KMS-11 (cell line): ENCODE measurements around the gene CCDC178.

Experiments
- H2AFZ ChIP-seq: fragments of 200-600 bp; sonication (generic); 2 replicates; pipeline ENCODE4 v1.6.1; 2016; ENCODE audit warnings: antibody characterized with exemption, mixed run types, low read depth
- H3K27ac ChIP-seq: fragments of 200-600 bp; sonication (generic); 2 replicates; pipeline ENCODE4 v1.6.1; 2016; ENCODE audit warnings: mild to moderate bottlenecking, mixed run types
- H3K27me3 ChIP-seq: fragments of 200-600 bp; sonication (generic); 2 replicates; pipeline ENCODE4 v1.6.1; 2017; ENCODE audit warnings: mild to moderate bottlenecking, low read depth, mixed run types, moderate library complexity; ENCODE audit not compliant: insufficient read depth
- H3K36me3 ChIP-seq: fragments of 200-600 bp; sonication (generic); 2 replicates; pipeline ENCODE4 v1.6.1; 2017; ENCODE audit warnings: mild to moderate bottlenecking, mixed run types; ENCODE audit not compliant: insufficient read depth
- H3K4me1 ChIP-seq: fragments of 200-600 bp; sonication (generic); 2 replicates; pipeline ENCODE4 v1.6.1; 2016; ENCODE audit warnings: mild to moderate bottlenecking, low read depth, mixed run types; ENCODE audit not compliant: poor library complexity, severe bottlenecking
- H3K4me2 ChIP-seq: fragments of 200-600 bp; sonication (generic); 2 replicates; pipeline ENCODE4 v1.7.0; 2016; ENCODE audit warnings: mild to moderate bottlenecking, mixed run types
- H3K4me3 ChIP-seq: fragments of 200-600 bp; sonication (generic); IDR thresholded peaks from 2 replicates; pipeline ENCODE4 v1.6.1; 2017; ENCODE audit warnings: low read depth, low read length, mixed read lengths; ENCODE audit not compliant: insufficient read depth
- H3K79me2 ChIP-seq: fragments of 200-600 bp; sonication (generic); 2 replicates; pipeline ENCODE4 v1.6.1; 2016; ENCODE audit warnings: low read depth, mixed run types; ENCODE audit not compliant: insufficient read depth
- H3K9ac ChIP-seq: fragments of 200-600 bp; sonication (generic); 2 replicates; pipeline ENCODE4 v1.6.1; 2016; ENCODE audit warnings: mild to moderate bottlenecking, mixed run types
- H4K20me1 ChIP-seq: fragments of 200-600 bp; sonication (generic); 2 replicates; pipeline ENCODE4 v1.6.1; 2016; ENCODE audit warnings: mild to moderate bottlenecking, mixed run types; ENCODE audit not compliant: insufficient read depth
- CTCF ChIP-seq: fragments of 200-600 bp; sonication (generic); conservative IDR thresholded peaks from 2 replicates; pipeline ENCODE4 v1.6.1; 2017; ENCODE audit warnings: low read depth, mild to moderate bottlenecking, antibody characterized with exemption, low read length, moderate library complexity, mixed read lengths

Gene CCDC178

GRCh38 chr18:33372442-33372841, 68.1 kb downstream of the CCDC178 start:
- TF ChIP-seq CTCF: no peak
- H3K79me2 ChIP-seq: no peaks in the 10 kb centered on the region
- H3K36me3 ChIP-seq: no peaks in the 10 kb centered on the region
- H4K20me1 ChIP-seq: no peaks in the 10 kb centered on the region
- H3K4me1 ChIP-seq: no peaks in the 10 kb centered on the region
- no peaks in the 10 kb centered on the region for H3K27me3 ChIP-seq
- no peak overlapping the region for H2AFZ ChIP-seq
- H3K9ac ChIP-seq: no peak overlapping the region
- no peak overlapping the region for H3K27ac ChIP-seq
- no peak overlapping the region for H3K4me2 ChIP-seq
- H3K4me3 ChIP-seq: no peak overlapping the region

- Histone ChIP-seq H2AFZ (no peak overlapping the region), H3K27me3 (no peaks in the 10 kb centered on the region), H3K4me1 (no peaks in the 10 kb centered on the region), H3K4me3 (no peak overlapping the region), H3K79me2 (no peaks in the 10 kb centered on the region), H3K9ac (no peak overlapping the region), H3K27ac (no peak overlapping the region), H4K20me1 (no peaks in the 10 kb centered on the region), H3K36me3 (no peaks in the 10 kb centered on the region), H3K4me2 (no peak overlapping the region)
- no peak for TF ChIP-seq CTCF
Measured at GRCh38 chr18:33369711-33370449, 70.6 kb downstream of the CCDC178 start.

GRCh38 chr18:33356735-33357134, 83.8 kb downstream of the CCDC178 start:
- Histone ChIP-seq H3K27me3 (no peaks in the 10 kb centered on the region), H3K79me2 (no peaks in the 10 kb centered on the region), H3K9ac (no peak overlapping the region), H3K4me3 (no peak overlapping the region), H2AFZ (no peak overlapping the region), H3K27ac (no peak overlapping the region), H3K4me1 (no peaks in the 10 kb centered on the region), H3K4me2 (no peak overlapping the region), H3K36me3 (no peaks in the 10 kb centered on the region), H4K20me1 (no peaks in the 10 kb centered on the region)
- TF ChIP-seq CTCF: no peak

GRCh38 chr18:33355756-33356155, 84.8 kb downstream of the CCDC178 start:
- H2AFZ ChIP-seq: no peak overlapping the region
- no peak for TF ChIP-seq CTCF
- no peaks in the 10 kb centered on the region for H3K4me1 ChIP-seq
- no peaks in the 10 kb centered on the region for H3K36me3 ChIP-seq
- no peaks in the 10 kb centered on the region for H3K27me3 ChIP-seq
- no peaks in the 10 kb centered on the region for H4K20me1 ChIP-seq
- H3K79me2 ChIP-seq: no peaks in the 10 kb centered on the region
- no peak overlapping the region for H3K4me3 ChIP-seq
- no peak overlapping the region for H3K9ac ChIP-seq
- H3K27ac ChIP-seq: no peak overlapping the region
- no peak overlapping the region for H3K4me2 ChIP-seq
